ENCODE results near the gene SEPHS2.

DNA sequence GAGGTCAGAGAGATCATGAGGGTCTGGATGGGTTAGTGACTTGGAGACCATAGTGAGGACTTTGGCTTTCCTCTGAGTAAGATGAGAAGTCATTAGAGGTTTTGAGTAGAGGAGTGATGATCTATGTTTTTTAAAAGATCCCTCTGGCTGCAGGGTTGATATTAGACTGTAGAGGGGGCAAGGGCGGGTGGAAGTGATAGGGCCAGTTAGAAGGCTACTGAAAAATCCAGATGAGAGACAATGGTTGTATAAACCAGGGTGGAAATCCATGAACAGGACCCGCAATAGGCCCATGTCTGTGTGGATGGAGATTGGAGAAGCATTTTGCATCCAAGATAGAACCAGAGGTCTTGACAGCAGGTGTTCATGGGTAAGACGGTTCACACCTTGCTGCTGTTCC, 36.7 kb upstream of the SEPHS2 start:
- TF ChIP-seq, protein P1, sequence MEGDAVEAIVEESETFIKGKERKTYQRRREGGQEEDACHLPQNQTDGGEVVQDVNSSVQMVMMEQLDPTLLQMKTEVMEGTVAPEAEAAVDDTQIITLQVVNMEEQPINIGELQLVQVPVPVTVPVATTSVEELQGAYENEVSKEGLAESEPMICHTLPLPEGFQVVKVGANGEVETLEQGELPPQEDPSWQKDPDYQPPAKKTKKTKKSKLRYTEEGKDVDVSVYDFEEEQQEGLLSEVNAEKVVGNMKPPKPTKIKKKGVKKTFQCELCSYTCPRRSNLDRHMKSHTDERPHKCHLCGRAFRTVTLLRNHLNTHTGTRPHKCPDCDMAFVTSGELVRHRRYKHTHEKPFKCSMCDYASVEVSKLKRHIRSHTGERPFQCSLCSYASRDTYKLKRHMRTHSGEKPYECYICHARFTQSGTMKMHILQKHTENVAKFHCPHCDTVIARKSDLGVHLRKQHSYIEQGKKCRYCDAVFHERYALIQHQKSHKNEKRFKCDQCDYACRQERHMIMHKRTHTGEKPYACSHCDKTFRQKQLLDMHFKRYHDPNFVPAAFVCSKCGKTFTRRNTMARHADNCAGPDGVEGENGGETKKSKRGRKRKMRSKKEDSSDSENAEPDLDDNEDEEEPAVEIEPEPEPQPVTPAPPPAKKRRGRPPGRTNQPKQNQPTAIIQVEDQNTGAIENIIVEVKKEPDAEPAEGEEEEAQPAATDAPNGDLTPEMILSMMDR (IDR thresholded peaks at IDR 0.05): no peak
- TF ChIP-seq POLR2AphosphoS5 (IDR thresholded peaks at IDR 0.05) (no peak), POLR2A (IDR thresholded peaks at IDR 0.05) (no peak)
